Activated T-helper 1 cell treated with Interleukin-2 at 50 U/mL for 16 hours (primary cell): ENCODE measurements around the gene DOLK.
A peak's percentile ranks its signal among the peaks of the same experiment; 100 is the strongest.

ENCODE experiments used
- DNase-seq: peaks from one replicate; pipeline ENCODE4 v3.0.0-alpha.2; 2020; ENCODE audit warnings: low read depth

DOLK gene

DNA sequence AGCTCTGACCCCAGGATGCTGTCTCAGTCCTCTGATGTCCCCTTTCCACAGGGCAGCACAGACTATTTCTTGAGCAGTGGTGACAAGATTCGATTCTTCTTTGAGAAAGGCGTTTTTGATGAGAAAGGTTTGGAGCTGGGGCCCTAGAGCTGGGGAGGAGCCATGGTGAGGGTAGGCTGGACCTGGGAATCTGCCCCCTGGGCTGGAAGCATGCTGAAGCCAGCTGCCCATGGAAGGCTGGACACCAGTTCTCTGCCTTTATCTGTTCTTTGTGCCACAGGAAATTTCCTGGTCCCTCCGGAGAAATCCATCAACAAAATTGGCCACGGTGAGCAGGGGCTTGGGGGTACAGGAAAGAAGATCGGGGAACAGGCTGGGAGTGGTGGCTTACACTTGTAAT lies 13.7 kb downstream of the DOLK start:
- DNase-seq: no peak

DNA sequence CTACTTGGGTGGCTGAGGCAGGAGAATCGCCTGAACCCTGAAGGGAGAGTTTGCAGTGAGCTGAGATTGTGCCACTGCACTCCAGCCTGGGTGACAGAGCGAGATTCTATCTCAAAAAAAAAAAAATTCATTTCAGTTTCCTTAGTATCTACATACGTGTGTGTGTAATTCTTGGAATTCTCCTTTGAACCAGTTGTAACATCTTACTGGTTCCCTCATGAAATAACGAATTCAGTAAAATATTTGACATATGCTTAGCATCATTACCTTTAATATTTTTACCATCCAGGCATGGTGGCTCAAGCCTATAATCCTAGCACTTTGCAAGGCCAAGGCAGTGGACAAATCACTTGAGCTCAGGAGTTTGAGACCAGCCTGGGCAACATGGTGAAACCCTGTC lies 17.8 kb downstream of the DOLK start:
- no peak for DNase-seq

DNA sequence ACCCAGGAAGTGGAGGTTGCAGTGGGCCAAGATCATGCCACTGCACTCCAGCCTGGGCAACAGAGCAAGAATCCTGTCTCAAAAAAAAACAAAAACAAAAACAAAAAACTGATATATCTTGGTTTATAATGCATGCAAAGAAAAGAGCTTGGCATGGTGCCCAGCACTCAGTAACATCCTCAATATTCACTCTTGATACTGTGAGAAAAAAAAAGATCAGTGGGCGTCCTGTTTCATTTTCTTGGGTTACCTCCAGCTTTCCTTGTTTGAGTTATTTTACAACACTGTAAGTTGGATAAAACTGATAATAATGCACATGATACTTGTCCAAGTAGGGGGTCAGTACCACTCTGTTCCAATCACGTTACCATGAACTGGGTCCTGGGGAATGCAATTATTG lies 18.8 kb downstream of the DOLK start:
- no peak for DNase-seq

DNA sequence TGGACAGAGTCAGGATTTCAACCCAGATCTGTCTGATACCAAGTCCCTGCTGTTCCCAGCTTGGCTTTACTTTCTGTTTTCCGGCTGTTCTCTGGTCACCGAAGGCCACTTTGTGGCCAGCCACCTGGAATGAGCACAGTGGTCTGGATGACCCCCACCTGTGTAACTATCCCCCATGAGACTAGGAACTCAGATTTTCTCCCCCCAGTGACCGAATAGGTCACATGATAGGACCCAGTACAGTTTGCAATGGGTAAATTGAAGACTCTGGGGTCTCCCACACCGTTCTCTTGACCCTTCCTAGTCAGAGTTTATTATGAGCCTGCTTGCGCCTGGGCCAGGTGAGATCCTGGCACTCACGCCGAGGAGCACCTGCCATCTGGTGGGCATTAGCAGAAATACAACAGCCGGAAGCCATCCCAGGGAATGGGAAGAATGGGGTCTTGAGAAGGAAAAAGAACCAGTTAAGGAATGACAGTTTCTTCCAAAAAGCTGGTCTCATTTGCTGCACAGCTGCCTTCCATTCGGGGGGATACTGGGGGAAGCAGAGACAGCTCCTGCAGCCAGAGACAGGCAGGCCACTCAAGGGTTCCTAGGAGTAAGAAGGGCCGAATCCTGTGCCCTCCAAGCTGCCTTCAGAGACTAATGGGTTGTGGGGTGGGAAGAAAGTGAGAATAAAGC lies 19.5 kb downstream of the DOLK start:
- peak; percentile 14 for DNase-seq

DNA sequence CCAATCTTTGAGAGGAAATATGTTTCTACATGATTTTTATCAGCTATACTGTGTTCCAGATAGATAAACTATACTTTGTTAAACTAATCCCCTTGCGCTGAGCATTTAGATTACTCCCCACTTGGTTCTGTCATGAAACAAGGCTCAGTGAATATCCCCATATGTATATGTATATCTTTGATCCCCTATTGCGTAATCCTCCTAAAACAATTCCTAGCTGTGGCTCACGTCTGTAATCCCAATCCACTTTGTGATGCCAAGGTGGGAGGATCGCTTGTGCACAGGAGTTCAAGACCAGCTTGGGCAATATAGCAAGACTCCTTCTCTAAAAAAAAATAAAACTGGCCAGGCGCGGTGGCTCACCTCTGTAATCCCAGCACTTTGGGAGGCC lies 23.9 kb downstream of the DOLK start:
- no peak for DNase-seq

DNA sequence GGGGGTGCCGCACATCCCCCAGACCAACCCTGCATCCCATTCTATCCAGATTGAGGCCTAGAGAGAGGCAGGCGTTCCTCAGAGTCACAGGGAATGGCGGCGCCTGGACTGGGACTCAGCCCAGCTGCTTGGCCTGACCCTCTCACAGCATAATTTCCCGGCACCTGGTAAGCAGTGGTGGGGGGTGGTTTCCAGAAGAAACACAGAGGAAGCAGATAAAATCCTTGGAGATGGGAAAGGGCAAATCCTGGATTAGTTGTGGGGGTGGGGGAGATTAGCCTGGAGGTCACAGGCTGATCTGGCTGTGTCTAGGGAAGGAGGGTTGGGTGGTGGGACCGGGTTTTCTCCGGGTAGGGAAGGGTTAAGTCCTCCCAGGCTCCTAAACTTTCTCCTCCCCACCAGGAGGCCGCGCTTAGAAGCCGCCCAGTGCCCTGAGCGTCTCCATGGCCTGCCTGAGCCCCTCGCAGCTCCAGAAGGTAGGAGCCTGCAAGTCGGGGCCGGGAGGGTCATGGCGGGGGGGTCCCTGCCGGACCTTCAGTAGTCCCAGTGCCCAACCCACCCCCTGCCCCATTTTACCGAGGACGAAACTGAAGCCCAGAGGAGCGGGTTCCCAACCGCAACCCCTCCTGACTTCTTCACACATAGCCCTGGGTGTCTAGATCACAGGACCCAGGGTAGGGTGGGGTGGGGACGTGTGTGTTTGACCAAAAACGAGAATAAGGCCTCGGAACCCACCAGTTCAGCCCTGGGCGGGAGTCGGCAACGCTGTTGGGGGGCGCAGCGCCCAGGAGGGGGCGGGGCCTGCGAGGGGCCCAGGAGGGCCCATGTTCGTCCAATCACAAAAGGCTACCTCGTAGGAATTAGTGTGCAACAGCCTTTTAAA lies 25.3 kb downstream of the DOLK start:
- DNase-seq: no peak

DNA sequence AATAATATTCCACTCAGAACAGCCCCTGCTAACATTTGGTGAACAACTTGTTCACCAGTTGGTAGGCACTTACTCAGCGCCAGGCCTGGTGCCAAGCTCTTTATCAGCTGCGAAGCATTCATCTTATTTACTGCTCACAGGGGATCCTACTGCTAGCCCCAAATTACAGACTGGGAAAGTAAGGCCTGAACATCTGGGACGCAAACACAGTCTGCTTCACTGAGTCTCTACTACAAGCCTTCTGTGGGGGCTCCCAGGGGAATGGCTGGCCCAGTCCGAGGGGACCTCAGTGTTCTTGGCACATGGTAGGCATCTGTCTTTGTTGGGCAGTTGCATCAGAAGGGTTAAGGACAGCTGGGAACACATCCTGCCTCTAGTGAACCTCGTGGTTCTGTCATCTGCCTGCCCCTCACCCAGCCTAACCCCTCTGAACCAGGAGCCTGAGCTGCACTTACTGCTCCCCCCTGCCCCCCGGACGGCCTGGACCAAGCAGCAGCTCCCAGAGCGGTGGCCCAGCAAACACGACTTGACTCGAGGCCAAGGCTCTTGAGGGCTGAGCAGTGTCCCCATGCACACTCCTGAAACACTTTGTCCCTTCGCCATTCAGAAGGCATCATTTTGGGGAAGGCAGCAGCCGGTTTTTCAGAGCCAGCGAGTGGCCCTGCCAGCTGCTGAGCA lies 26.9 kb downstream of the DOLK start, which contains the start of gene PHYHD1:
Gene PHYHD1, plus strand, starts transcription at position 602 of the 678 bp plus-strand sequence. CDS start 1,342 bp downstream, outside the sequence.
- no peak for DNase-seq

DNA sequence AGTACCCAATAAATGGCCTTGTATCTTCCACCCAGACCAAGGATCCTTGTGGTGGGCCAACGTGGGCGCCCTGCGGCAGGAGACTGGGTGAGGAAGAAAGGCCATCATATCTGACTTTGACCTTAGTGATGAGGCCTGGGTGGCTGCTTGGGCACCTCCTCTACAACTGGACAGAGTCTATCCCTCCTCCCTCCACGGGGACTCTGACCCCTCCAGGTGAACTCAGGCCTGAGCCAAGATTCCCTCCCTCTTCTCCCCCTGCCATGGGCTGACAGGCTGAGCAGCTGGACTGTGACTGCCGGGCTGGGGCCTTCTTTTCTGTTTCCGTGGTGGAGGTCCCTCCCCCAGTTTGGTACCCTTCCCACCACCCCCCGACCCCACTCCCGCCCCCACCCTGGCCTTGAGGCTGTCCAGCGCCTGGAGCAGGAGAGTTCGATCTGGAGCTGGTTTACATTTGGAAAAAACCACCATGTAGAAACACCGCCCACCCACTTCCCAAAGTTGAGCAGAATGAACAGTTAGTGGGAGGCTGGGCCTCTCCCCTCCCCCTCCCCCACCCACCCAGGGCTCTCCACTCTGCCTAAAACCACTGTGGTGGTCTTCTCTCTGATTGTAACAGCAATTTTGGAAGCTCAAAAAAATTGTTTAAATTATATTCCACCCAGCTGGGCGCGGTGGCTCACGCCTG lies 27.9 kb downstream of the DOLK start:
- DNase-seq: no peak

DNA sequence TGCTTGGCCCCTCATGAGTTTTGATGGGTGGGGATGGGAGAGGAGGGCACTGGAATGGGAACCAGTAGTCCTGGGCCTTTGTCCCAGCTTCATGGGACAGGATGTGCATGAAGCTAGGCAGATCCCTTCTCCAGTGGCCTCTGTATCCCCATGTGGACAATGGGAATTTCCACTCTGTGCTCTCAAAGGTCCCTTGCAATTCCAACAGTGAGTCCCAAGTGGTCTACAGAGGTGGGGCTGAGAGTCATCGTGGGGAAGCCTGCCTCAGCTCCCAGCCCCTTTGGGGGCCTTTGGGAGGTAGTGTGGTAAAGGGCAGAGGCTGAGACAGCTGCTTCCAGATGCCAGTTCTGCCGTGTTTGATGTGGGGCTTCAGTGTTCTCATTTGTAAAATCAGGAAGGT lies 28.5 kb downstream of the DOLK start:
- DNase-seq: no peak

DNA sequence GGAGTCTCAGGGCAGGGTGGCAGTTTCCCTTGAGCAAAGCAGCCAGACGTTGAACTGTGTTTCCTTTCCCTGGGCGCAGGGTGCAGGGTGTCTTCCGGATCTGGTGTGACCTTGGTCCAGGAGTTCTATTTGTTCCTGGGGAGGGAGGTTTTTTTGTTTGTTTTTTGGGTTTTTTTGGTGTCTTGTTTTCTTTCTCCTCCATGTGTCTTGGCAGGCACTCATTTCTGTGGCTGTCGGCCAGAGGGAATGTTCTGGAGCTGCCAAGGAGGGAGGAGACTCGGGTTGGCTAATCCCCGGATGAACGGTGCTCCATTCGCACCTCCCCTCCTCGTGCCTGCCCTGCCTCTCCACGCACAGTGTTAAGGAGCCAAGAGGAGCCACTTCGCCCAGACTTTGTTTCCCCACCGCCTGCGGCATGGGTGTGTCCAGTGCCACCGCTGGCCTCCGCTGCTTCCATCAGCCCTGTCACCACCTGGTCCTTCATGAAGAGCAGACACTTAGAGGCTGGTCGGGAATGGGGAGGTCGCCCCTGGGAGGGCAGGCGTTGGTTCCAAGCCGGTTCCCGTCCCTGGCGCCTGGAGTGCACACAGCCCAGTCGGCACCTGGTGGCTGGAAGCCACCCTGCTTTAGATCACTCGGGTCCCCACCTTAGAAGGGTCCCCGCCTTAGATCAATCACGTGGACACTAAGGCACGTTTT lies 30.1 kb downstream of the DOLK start:
- no peak for DNase-seq

DNA sequence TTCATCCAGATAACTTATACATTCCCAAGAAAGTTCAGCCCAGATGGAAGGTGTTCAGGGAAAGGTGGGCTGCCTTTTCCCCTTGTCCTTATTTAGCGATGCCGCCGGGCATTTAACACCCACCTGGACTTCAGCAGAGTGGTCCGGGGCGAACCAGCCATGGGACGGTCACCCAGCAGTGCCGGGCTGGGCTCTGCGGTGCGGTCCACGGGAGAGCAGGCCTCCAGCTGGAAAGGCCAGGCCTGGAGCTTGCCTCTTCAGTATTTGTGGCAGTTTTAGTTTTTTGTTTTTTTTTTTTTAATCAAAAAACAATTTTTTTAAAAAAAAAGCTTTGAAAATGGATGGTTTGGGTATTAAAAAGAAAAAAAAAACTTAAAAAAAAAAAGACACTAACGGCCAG lies 30.7 kb downstream of the DOLK start:
- no peak for DNase-seq

DNA sequence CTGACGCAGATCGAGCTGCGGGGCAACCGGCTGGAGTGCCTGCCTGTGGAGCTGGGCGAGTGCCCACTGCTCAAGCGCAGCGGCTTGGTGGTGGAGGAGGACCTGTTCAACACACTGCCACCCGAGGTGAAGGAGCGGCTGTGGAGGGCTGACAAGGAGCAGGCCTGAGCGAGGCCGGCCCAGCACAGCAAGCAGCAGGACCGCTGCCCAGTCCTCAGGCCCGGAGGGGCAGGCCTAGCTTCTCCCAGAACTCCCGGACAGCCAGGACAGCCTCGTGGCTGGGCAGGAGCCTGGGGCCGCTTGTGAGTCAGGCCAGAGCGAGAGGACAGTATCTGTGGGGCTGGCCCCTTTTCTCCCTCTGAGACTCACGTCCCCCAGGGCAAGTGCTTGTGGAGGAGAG lies 31.2 kb downstream of the DOLK start:
- no peak for DNase-seq

DNA sequence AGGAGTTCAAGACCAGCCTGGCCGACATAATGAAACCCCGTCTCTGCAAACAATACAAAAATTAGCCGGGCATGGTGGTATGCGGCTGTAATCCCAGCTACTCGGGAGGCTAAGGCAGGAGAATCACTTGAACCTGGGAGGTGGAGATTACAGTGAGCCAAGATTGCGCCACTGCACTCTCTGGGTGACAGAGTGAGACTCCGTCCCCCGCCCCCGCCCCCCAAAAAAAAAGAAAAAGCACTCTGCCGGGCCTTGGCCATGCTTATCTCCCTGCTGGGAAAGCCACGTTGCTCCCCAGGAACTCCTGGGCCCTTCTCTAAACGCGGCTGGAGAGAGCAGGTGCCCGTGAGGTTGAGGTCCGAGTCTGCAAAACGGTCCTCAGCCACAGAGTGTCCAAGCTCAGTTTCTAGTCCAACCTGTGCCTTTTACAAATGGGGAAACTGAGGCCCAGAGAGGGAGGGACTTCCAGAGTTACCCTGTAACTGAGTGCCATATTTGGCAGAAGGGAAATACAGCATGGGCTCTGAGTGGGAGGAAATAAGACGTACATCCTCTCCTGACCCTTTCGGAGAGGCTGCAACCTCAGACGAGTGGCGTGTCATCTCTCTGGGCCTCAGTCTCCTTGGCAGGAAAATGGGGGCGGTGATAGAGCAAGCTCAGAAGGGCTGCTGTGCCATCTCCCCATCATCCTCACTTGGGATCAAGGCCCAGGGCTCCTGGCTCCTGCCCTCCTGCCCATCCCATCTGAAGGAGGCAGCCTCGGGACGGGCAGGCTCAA lies 33.2 kb downstream of the DOLK start:
- no peak for DNase-seq

DNA sequence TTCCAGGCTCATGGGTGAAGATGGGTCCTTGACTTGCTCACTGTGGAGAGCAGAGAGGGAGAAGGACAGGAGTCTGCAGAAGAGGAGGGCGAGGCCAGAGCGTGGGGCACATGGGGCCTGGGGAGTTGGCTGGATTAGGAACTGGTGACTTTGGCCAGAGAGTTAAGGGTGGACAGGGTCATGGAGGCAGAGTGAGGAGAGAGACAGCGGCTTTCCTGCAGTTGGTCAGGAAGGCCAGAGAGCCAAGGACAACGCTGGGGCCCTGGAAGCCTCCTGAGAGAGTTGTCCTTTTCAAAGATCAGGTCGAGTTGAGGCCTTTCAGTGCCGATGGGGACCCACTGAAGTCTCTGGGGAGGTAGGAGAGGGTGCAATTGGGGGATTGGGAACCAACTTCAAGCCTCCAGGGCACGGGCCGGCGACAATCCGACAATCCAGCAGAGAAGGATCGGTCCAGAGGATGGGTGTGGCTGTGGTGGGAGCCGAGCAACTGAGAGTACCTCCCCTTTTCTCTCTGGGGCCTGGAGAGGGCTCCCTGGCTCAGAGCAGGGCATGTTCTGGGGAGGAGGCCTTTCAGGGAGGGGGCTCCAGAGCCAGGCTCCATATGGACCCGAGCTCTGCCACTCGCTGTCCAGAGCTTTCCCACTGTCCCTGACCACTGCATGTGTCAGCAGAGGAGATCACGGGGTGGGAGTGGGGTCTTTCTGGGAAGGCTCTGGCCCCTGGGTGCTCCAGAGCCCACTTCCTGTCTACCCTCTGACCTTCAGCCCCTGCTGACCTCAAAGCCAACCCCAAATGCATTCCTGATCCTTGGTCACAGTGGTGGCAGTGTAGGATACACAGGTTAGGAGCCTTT lies 34.1 kb downstream of the DOLK start:
- DNase-seq: no peak

DNA sequence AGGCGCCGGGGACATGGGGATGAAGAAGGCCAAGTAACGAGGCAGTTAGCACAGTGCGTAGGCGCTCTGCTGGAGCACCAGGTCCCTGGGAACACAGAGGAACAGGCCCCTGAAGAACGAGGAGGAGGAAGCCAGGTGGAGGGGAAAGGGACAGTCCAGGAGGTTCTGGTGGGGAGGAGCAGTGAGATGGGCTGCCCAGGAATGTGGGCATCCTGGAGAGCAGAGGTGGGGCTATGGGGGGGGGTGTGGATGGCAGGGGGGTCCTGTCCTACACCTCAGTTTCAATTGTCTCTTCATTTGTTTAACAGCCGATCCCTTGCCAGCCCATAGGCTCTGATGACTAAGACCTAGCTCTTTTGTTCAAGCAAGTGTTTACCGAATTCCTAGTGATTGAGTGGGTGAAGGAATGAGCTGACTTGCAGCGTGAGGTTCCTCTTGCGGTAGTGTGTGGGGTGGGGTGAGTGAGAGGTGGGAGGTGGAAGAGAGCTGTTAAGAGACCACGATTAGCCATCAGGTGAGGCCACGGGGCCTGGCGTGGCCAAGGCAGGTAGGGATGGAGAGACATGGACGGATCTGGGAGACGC lies 35.0 kb downstream of the DOLK start:
- no peak for DNase-seq

DNA sequence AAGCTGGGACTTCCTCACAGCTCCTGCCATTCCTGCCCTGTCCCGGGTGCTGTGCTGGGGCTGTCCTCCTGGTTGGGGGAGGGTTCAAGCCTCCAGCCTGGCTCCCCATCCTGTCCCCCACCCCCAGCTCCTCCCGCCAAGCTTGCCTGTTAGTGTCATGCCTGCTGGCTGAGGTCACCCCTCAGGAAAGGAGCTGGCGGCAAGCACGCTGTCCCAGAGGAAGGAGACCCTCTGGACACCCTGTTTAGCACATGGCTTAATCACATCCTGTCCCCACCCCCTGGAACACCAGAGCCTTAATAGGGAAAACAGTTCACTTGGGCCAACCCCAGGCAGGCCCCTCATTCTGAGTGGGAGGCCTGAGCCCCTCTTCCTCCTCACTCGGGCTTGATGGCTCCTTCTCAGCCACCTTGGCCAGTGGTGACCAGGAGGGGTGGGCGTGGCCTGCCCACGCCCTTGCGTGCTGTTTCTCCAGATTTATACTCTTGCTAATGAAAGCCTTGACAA lies 35.8 kb downstream of the DOLK start:
- DNase-seq: no peak

DNA sequence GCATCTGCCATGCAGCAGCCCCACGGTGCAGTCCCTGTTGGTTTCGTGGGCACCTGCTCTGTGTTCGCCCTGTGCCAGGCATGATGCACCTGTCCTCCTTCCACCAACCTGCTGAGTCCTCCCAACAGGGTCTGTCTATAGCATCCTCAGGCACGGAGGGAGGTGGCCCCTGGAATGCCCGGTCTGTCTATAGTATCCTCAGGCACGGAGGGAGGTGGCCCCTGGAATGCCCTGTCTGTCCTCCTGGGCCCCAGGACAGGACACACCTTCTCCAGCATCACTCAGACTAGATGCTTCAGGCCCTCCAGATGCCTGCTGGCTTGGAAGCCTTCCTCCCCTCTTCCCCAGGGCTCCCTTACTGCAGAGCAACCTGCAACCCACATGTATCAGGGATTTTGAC lies 36.5 kb downstream of the DOLK start:
- no peak for DNase-seq

DNA sequence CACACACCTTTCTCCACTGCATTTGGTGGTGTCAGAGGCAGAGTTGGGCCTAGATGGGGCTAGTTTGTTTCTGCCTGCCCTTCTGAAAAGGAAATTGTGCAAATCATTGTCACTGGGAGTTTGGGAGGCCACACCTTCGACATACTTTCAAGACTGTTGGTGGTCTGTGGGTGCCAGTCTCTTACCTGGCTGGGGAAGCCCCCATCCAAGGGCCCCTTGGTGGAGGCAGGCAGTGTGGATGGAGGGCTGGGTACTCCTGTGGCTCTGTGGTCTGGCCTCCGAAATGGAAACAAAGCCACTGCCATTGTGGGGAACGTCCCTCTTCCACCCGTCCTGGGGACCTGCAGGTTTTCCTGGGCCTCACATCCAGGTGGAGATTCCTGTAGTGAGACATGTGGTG lies 37.5 kb downstream of the DOLK start:
- no peak for DNase-seq

DNA sequence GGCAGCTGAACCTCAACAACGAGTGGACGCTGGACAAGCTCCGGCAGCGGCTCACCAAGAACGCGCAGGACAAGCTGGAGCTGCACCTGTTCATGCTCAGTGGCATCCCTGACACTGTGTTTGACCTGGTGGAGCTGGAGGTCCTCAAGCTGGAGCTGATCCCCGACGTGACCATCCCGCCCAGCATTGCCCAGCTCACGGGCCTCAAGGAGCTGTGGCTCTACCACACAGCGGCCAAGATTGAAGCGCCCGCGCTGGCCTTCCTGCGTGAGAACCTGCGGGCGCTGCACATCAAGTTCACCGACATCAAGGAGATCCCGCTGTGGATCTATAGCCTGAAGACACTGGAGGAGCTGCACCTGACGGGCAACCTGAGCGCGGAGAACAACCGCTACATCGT lies 39.0 kb downstream of the DOLK start:
- no peak for DNase-seq
